H1 (cell line): Measurements from ENCODE around the gene AGPS.

Experiments used
- BRCA1 ChIP-seq: IDR thresholded peaks from 2 replicates; pipeline ENCODE4 v1.6.1; 2012; ENCODE audit warnings: low read depth, low read length, improper control_type of control experiment
- CBX8 ChIP-seq: fragments of 300-800, 300-1000 bp; sonication (generic); IDR thresholded peaks from 2 replicates; pipeline ENCODE4 v1.7.1; 2016; ENCODE audit warnings: low read depth, low read length, borderline replicate concordance
- CEBPB ChIP-seq: IDR thresholded peaks from 2 replicates; pipeline ENCODE4 v1.6.1; 2012; ENCODE audit warnings: low read depth, low read length
- CTCF ChIP-seq, 3 experiments: IDR thresholded peaks; 1 replicate in 2 of 3; 2 replicates in 1 of 3; pipeline versions ENCODE4 v1.5.1 to v1.6.1; 2011; ENCODE audit warnings: low read length in 3 of 3, mild to moderate bottlenecking in 3 of 3, inconsistent platforms in 2 of 3, low read depth in 1 of 3, moderate library complexity in 1 of 3; ENCODE audit not compliant: insufficient read depth in 1 of 3; ENCODE audit errors: control extremely low read depth in 1 of 3
- E2F6 ChIP-seq: IDR thresholded peaks from 2 replicates; pipeline ENCODE4 v1.6.1; 2012; ENCODE audit warnings: inconsistent platforms
- GABPA ChIP-seq: IDR thresholded peaks from 2 replicates; pipeline ENCODE4 v1.6.1; 2011; ENCODE audit warnings: mild to moderate bottlenecking, low read length, moderate library complexity, borderline replicate concordance; ENCODE audit not compliant: insufficient read depth
- MAFK ChIP-seq: IDR thresholded peaks from 2 replicates; pipeline ENCODE4 v1.6.1; 2012; ENCODE audit warnings: low read depth, mild to moderate bottlenecking, improper control_type of control experiment, low read length
- POLR2A ChIP-seq, 2 experiments: IDR thresholded peaks; 1 replicate in 1 of 2; 2 replicates in 1 of 2; pipeline ENCODE4 v1.6.1; 2011; ENCODE audit warnings: low read depth in 2 of 2, low read length in 2 of 2, mild to moderate bottlenecking in 2 of 2; ENCODE audit errors: control extremely low read depth in 1 of 2
- SRF ChIP-seq: IDR thresholded peaks from 2 replicates; pipeline ENCODE4 v1.6.1; 2011; ENCODE audit warnings: mild to moderate bottlenecking, low read depth, low read length, moderate library complexity
- ZNF274 ChIP-seq: IDR thresholded peaks from 2 replicates; pipeline ENCODE4 v1.7.0; 2012; ENCODE audit warnings: low read length, borderline replicate concordance; ENCODE audit errors: extremely low read depth

DNA sequence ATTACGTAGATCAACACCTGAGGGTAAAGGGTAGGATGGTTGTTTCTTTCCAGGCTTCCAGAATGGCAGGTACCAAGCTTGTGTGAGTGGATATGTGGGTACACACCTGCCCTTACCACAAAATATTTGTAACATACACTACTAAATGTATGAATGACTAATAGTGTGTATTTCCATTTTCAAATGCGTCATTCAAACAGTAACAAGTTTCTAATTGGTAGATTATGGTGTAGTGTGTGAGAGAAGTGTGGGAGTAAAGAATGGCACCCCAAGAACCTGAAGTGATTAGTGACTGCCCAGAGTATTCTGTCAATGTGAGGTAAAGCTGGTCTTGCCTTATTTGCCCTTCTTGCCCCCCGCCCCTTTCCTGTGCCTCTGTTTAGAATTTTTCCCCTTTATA is 21.1 kb downstream of the AGPS start:
- TF ChIP-seq SRF (no peak), CEBPB (no peak), ZNF274 (no peak), POLR2A (IDR thresholded peaks at IDR 0.05; ENCODE audit: control extremely low read depth in 1 of 2, low read depth in 2 of 2, low read length in 2 of 2) (no peak), CTCF (IDR thresholded peaks at IDR 0.05; ENCODE audit: control extremely low read depth in 1 of 3, insufficient read depth in 1 of 3, low read depth in 1 of 3, low read length in 3 of 3) (no peak), MAFK (no peak), BRCA1 (no peak), GABPA (no peak), CBX8 (no peak), E2F6 (no peak)
